Bronchial epithelial cell (primary cell): ENCODE measurements around the gene BPIFB4. TPM values are rescaled to one million over a fixed set of nuclear protein-coding genes. Genes with fewer than 3 reads are reported as not detected.
A peak's percentile ranks its signal among the peaks of the same experiment; 100 is the strongest.

ENCODE experiments used
- DNase-seq: peaks from one replicate; pipeline ENCODE4 v3.0.0-alpha.2; 2010; ENCODE audit warnings: low read depth
- FAIRE-seq: peaks from 2 replicates; lab custom pipeline; 2011; peaks lifted over from hg19 to GRCh38; lab: Jason Lieb, UNC
- H3K27me3 ChIP-seq: 2 replicates; pipeline ENCODE4 v1.5.1; 2011; ENCODE audit warnings: low read length; ENCODE audit not compliant: control insufficient read depth, insufficient read depth
- H3K36me3 ChIP-seq: 2 replicates; pipeline ENCODE4 v1.5.1; 2011; ENCODE audit warnings: low read length; ENCODE audit not compliant: control insufficient read depth, insufficient read depth
- H3K4me3 ChIP-seq: 2 replicates; pipeline ENCODE4 v1.5.1; 2011; ENCODE audit warnings: mild to moderate bottlenecking, low read depth, low read length, control low read depth
- total RNA-seq: library from RNA; depleted of rRNA; stranded (reverse); fragments of >200 nt; gene quantifications from 2 replicates; pipeline ENCODE4 v1.2.1, GENCODE V29; 2014
- TF ChIP-seq, protein P1 (sequence below): IDR thresholded peaks from 2 replicates; pipeline ENCODE4 v1.5.1; 2011; ENCODE audit warnings: mild to moderate bottlenecking, moderate library complexity, low read length, control low read depth, inconsistent platforms; ENCODE audit not compliant: insufficient read depth, severe bottlenecking

The BPIFB4 gene
- total RNA-seq, 1 donor from 2014 or later: not detected

DNA sequence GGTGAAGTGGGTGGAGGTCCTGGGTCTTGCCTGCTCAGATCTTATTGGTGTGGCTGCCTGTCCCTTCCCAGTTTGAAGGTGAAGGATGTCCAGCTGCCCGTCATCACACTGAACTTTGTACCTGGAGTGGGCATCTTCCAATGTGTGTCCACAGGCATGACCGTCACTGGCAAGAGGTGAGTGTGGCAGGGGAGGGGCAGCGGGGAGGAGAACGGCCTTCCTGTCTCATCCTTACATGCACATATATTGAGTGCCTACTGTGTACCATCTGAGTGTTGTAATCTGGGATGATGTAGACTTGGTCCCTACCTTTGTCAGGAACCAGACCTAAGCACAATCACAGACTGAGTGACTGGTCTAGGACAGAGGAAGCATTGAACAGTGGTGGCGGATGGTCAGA is 45.3 kb upstream of the BPIFB4 start:
- FAIRE-seq: no peak
- TF ChIP-seq, protein P1, sequence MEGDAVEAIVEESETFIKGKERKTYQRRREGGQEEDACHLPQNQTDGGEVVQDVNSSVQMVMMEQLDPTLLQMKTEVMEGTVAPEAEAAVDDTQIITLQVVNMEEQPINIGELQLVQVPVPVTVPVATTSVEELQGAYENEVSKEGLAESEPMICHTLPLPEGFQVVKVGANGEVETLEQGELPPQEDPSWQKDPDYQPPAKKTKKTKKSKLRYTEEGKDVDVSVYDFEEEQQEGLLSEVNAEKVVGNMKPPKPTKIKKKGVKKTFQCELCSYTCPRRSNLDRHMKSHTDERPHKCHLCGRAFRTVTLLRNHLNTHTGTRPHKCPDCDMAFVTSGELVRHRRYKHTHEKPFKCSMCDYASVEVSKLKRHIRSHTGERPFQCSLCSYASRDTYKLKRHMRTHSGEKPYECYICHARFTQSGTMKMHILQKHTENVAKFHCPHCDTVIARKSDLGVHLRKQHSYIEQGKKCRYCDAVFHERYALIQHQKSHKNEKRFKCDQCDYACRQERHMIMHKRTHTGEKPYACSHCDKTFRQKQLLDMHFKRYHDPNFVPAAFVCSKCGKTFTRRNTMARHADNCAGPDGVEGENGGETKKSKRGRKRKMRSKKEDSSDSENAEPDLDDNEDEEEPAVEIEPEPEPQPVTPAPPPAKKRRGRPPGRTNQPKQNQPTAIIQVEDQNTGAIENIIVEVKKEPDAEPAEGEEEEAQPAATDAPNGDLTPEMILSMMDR: no peak
- no peaks in the 10 kb centered on the region for H3K27me3 ChIP-seq

DNA sequence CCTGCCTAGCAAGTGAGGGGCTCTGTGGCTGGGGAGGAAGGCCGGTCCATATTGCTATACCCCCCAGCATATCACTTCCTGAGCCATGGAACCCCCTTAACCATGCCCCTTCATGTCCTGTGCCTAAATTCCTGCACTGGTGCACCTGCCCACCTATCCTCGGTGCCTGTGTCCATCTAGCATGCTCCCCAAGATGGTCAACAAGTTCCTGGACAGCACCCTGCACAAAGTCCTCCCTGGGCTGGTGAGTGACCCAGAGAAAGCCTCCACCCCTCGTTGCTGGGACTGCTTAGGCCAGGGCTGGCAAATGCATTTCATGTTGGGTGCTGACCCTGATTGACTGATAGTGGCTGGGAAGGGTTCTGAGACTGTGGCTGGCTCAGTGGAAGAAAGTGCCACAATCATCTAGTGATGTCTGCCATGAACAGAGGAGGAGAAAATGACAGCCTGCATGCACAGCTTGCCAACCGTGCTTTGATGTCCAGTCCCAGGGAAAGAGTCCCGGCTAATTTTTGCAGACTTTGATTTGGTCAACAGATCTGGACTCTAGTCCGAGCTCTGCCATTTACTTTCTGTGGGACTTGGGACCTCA is 44.4 kb upstream of the BPIFB4 start:
- FAIRE-seq: no peak

More for the DNA sequence above, 45.3 kb upstream of the BPIFB4 start:
- DNase-seq: no peak
- no peak overlapping the region for H3K4me3 ChIP-seq
- H3K36me3 ChIP-seq: no peaks in the 10 kb centered on the region

DNA sequence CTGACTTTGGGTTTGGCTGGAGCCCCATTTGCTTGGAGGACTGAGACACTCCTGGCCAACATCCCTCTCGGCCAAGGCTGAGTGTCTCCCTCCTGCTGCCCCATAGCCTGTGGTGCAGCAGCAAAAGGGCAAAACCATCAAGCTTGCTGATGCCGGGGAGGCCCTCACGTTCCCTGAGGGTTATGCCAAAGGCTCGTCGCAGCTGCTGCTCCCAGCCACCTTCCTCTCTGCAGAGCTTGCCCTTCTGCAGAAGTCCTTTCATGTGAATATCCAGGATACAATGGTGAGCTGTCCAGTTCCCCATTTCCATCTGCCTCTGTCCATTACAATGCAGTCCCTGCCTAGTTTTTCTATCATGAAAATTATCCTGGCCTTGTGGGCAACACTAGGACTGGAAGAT is 42.0 kb upstream of the BPIFB4 start:
- DNase-seq: no peak
- no peaks in the 10 kb centered on the region for H3K36me3 ChIP-seq
- no peak for FAIRE-seq
- no peaks in the 10 kb centered on the region for H3K27me3 ChIP-seq
- TF ChIP-seq, protein P1: no peak
- no peak overlapping the region for H3K4me3 ChIP-seq

More for the DNA sequence above, 44.4 kb upstream of the BPIFB4 start:
- H3K4me3 ChIP-seq: no peak overlapping the region
- TF ChIP-seq, protein P1: no peak
- DNase-seq: no peak
- no peaks in the 10 kb centered on the region for H3K36me3 ChIP-seq
- no peaks in the 10 kb centered on the region for H3K27me3 ChIP-seq

DNA sequence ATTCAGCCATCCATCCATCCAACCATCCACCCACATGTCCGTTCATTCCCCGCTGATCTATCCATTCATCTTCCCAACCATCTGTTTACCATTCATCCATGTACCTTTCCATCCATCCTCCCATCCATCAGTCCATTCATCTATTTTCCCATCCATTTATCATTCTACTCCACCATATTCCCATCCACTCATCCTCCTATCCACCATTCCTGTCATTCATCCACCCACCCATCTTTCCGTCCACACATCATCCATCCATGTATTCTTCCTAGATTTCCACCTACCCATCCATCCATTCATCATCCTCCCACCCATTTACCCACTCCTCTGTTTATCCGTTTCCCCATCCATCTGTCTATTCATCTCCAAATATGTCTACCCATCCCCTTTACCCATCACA is 41.2 kb upstream of the BPIFB4 start:
- Histone ChIP-seq H3K36me3 (no peaks in the 10 kb centered on the region), H3K27me3 (no peaks in the 10 kb centered on the region), H3K4me3 (no peak overlapping the region)
- FAIRE-seq: peak; percentile 55
- no peak for DNase-seq
- TF ChIP-seq, protein P1: no peak

DNA sequence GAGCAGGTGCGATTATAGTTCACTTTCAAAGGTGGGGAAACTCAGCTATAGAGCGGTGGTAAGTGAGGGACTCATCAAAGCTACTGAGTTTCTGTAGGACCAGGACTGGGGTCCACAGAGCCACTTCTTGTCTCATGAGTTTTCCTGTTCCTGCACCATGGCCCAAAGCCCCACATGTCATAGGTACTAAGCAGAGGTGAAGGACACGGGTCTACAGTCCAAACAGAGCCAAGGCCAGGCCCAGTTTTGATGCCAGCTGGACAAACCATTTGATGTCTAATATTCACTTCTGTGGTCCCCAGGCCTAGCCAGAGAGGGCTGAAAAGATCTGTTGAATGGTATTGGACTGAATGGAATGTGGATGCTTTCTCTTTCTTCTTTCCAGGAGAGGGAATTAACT is 37.0 kb upstream of the BPIFB4 start:
- DNase-seq (no peak), FAIRE-seq (no peak)
- no peak overlapping the region for H3K4me3 ChIP-seq
- H3K36me3 ChIP-seq: no peaks in the 10 kb centered on the region
- TF ChIP-seq, protein P1: no peak
- H3K27me3 ChIP-seq: no peaks in the 10 kb centered on the region
